Erythroblast (primary cell): Measurements from ENCODE around the gene CFAP97.
"Not testable (repeated sequence)": the region's sequence is repeated elsewhere in the genome, so short reads cannot be mapped to it uniquely, and the experiment has no call there.

Source experiments
- DNase-seq, 2 experiments: peaks; one replicate each; lab custom pipeline; 2025; lab: John Stamatoyannopoulos, UW
- GATA1 ChIP-seq: IDR thresholded peaks from 2 replicates; pipeline ENCODE4 v1.6.1; 2011; ENCODE audit warnings: low read depth, mild to moderate bottlenecking, control low read depth, low read length, moderate library complexity
- POLR2A ChIP-seq: IDR thresholded peaks from 2 replicates; pipeline ENCODE4 v1.6.1; 2011; ENCODE audit warnings: mild to moderate bottlenecking, low read length

The CFAP97 gene

GRCh38 chr4:185127021-185127925 lies 76.5 kb downstream of the CFAP97 start:
- TF ChIP-seq POLR2A (no peak), GATA1 (no peak)

DNA sequence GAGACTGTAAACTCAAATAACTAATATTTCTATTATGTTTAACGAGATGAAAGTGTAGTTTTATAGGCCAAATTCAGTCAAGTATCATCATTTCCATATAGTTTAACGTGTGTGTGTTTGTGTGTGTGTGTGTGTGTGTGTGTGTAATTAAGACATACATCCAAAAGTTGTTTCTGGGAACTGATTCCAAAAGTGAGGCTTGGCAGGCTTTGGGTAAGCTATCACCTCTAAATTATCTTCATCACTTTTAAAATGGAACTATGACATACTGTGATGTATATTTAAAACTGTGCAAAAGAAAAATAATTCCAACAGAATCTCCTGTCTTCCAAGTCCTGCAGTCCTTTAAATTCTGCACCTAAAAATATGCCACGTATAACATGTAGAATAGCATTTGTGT lies 79.8 kb downstream of the CFAP97 start:
- TF ChIP-seq GATA1 (no peak), POLR2A (no peak)
- DNase-seq: no peak

More at GRCh38 chr4:185127021-185127925, 76.5 kb downstream of the CFAP97 start:
- peak; percentile 30 to 32 for DNase-seq

GRCh38 chr4:185122681-185123345 lies 81.0 kb downstream of the CFAP97 start:
- TF ChIP-seq POLR2A: no peak
- no peak for TF ChIP-seq GATA1
- DNase-seq: no peak

- no peak for DNase-seq
- TF ChIP-seq GATA1 (no peak), POLR2A (no peak)
Observed at GRCh38 chr4:185120631-185120946, 83.2 kb downstream of the CFAP97 start.

DNA sequence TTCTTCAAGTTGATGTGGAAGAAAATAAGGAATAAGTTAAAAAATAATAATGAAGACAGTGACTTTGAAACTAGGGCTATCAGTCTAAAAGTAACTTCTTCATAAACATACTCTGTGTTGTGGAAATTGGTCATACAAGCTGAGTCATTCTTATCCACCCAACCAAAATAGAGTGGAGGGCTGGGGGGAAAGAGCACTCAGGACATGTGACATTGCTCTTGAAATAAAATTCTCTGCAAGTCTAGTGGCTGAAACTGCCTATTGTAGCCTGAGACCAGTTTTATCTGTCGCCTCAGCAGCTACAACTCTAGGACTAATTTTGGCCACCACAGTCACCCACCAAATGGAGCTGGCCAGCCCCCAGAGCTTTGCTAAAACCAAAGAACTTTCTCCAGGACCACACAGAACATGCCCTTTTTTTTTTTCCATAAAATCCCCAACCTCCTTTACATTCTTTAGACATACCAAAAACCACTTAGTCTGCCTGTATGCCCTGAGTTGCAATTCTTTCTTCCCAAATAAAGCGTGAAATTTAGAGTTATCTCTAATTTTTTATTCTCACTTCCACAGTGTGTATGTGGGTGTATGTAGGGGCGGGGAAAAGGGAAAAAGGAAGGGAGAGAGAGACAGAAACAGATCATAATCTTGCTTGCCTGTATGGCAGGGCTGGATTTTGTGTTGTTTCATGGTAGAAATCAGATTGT lies 83.7 kb downstream of the CFAP97 start:
- DNase-seq: peak in 1 of 2 experiments; percentile 9
- TF ChIP-seq POLR2A (no peak), GATA1 (no peak)

DNA sequence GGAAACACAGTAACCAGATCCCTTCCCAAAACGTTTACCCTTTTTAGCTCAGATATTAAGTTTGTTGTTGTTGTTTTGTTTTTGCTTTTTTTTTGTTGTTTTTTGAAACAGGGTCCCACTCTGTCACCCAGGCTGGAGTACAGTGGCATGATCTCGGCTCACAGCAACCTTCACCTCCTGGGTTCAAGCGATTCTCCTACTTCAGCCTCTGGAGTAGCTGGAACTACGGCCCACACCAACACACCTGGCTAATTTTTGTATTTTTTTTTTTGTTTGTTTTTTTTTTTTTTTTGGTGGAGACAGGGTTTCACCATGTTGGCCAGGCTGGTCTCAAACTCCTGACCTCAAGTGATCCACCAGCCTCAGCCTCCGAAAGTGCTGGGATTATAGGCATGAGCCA lies 84.3 kb downstream of the CFAP97 start:
- not testable (repeated sequence) for DNase-seq

DNA sequence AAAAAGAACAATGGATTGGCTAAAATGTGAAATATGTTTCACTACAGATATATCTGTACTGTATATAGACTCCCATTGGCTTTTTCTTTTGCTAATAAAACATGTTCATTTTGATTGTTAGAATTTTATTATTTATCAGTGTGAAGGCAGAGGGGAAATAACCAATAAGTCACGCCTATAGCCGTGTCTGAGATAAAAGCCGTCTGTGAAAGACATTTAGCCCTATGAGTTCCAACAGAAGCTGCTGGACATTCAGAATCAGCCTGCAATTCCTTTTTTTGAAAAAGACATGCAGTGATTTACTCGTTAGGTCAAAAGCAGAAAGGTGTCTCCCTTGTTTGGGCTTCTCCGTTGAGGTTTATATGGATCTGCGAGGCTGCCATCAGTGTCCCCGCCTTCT lies 84.9 kb downstream of the CFAP97 start:
- DNase-seq: no peak

DNA sequence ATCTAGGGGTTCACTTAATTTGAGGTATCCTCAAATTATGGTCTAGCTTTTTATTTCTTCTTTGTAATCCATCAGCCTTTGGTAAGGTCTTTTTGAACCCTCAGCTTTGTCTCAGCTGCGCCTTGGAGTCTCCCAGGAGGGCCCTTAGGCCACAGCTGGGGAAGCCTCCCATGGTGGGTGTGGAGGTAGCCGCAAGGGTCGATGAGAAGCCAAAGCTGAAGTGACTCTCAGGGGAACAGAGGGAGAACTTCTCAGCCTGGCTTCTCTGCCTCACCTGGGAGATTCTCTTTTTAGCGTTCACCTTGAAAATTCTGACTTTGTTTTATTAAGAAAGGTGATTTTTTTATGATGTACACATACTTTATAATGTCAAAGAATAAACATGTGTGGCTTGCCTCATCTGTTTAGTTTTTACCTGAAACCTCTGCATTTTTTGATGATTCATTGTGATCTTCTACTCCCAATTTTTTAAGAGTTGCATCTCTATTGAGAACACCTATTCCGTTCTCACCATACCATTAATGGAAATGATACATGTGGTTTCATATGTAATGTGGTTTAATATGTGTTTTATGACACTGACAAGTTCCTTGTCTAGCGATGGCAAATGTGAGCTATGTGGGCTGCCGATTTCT lies 86.4 kb downstream of the CFAP97 start:
- DNase-seq: no peak
- TF ChIP-seq GATA1 (no peak), POLR2A (no peak)

More for the DNA sequence above, 84.9 kb downstream of the CFAP97 start:
- no peak for TF ChIP-seq GATA1
- no peak for TF ChIP-seq POLR2A

DNA sequence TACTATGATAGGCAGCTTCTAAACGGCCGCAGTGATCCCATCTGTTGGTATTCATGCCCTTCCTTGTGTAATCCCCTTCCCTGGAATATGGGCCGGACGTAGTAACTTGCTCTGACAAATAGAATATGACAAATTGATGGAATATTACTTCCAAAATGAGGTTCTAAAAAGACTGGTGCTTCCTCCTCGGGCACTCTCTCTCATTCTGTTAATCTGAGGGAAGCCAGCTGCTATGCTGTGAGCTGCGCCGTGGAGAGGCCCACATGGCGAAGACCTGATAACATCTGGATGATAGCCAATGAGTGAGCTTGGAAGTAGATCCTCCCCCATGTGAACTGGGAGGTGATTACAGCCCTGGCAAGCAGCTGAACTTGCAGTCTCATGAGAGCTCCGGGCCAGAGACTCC lies 88.0 kb downstream of the CFAP97 start:
- peak; percentile 94 to 97 for DNase-seq
- peak; percentile 74 for TF ChIP-seq GATA1
- TF ChIP-seq POLR2A: no peak

GRCh38 chr4:185113340-185113739 lies 90.5 kb downstream of the CFAP97 start:
- no peak for DNase-seq
- TF ChIP-seq POLR2A: no peak
- no peak for TF ChIP-seq GATA1

GRCh38 chr4:185112104-185112503 lies 91.7 kb downstream of the CFAP97 start:
- no peak for DNase-seq
- TF ChIP-seq POLR2A: no peak
- no peak for TF ChIP-seq GATA1

GRCh38 chr4:185110375-185110823 lies 93.4 kb downstream of the CFAP97 start:
- TF ChIP-seq POLR2A (no peak), GATA1 (no peak)
- no peak for DNase-seq

GRCh38 chr4:185109736-185110135 lies 94.1 kb downstream of the CFAP97 start:
- DNase-seq: no peak
- TF ChIP-seq POLR2A (no peak), GATA1 (no peak)
